Fibroblast of villous mesenchyme (primary cell): ENCODE measurements around the gene SIGLEC10. TPM values are rescaled to one million over a fixed set of nuclear protein-coding genes. Genes with fewer than 3 reads are reported as not detected.
"Not testable (repeated sequence)": the region's sequence is repeated elsewhere in the genome, so short reads cannot be mapped to it uniquely, and the experiment has no call there.

ENCODE experiments used
- DNase-seq: peaks from one replicate; pipeline ENCODE4 v3.0.0-alpha.2; 2010; ENCODE audit warnings: low read depth
- H3K4me3 ChIP-seq: 2 replicates; pipeline ENCODE4 v1.5.1; 2011; ENCODE audit warnings: low read depth, mild to moderate bottlenecking, low read length
- total RNA-seq: library from RNA; depleted of rRNA; stranded (reverse); fragments of >200 nt; gene quantifications from 2 replicates; pipeline ENCODE4 v1.2.3, GENCODE V29; 2012
- TF ChIP-seq, protein P1 (sequence below): IDR thresholded peaks from 2 replicates; pipeline ENCODE4 v1.5.1; 2012; ENCODE audit warnings: low read depth, mild to moderate bottlenecking, low read length; ENCODE audit not compliant: insufficient read depth

The SIGLEC10 gene
- total RNA-seq, 1 donor, result not detected

DNA sequence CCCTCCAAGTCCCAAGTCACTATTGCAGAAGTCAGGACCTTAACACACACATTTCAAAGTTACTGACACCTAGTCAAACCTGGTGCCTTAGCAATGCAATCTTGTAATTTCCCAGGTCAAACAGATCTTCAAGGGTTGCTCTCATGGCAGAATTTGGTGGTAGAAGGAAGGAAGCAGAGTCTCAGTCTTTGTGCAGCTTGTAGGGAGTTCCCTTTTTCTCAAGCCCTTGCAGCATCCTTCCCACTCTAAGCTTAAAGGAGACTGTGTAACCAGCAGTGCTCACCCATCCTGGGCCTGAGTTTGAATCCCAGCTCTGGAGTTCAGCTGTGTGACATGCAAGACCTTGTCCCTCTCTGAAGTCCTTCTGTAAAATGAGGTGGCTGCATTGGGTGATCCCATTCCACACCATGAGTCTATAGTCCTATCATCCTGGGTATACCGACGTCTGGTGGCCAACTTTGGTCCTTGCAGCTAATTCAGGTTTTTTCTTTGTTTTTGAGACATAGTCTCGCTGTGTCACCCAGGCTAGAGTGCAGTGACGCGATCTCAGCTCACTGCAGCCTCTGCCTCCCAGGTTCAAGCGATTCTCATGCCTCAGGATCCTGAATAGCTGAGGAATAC is 9.8 kb downstream of the SIGLEC10 start:
- TF ChIP-seq, protein P1, sequence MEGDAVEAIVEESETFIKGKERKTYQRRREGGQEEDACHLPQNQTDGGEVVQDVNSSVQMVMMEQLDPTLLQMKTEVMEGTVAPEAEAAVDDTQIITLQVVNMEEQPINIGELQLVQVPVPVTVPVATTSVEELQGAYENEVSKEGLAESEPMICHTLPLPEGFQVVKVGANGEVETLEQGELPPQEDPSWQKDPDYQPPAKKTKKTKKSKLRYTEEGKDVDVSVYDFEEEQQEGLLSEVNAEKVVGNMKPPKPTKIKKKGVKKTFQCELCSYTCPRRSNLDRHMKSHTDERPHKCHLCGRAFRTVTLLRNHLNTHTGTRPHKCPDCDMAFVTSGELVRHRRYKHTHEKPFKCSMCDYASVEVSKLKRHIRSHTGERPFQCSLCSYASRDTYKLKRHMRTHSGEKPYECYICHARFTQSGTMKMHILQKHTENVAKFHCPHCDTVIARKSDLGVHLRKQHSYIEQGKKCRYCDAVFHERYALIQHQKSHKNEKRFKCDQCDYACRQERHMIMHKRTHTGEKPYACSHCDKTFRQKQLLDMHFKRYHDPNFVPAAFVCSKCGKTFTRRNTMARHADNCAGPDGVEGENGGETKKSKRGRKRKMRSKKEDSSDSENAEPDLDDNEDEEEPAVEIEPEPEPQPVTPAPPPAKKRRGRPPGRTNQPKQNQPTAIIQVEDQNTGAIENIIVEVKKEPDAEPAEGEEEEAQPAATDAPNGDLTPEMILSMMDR, result peak; percentile 42
- no peak overlapping the region for H3K4me3 ChIP-seq
- DNase-seq, result peak; percentile 13

DNA sequence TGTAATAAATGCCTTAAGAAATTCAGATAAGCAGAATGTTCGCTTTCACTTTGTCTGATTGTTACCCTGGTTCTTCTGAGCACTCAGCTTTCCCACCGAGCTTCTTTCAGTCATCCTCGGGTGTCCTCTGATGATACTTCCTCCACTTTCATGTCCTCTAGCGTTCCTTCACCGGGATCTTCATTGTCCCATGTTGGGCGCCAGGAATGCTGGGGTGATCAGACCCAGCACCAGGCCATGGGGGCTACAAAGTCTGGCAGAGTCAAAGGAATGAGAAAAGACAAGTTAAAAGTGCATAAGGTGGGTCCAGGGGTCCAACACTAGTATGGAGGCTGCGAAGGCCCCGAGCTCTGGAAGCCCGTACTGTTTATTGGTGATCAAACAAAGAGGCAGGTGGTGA is 15.3 kb downstream of the SIGLEC10 start:
- TF ChIP-seq, protein P1, result no peak
- H3K4me3 ChIP-seq, result no peak overlapping the region
- no peak for DNase-seq

DNA sequence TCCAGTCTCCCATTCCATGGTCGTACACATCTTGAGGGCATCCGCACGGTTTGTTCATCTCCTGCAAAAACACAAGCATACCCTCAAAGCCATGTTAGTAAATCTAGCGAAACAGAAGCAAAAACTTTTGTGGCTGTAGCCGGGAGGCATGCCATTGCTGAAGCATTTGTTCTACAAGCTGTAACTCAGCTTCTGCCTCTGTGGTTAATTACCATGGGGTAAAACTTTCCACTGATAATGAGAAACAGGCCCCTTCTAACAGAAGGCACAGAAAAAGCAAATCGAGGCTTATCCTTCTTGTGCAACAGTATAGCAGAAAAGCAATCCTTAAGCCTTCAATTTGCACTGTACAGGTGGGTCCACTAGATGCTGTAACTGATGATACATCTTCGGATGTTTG is 17.5 kb downstream of the SIGLEC10 start:
- H3K4me3 ChIP-seq, DNase-seq: not testable (repeated sequence)

DNA sequence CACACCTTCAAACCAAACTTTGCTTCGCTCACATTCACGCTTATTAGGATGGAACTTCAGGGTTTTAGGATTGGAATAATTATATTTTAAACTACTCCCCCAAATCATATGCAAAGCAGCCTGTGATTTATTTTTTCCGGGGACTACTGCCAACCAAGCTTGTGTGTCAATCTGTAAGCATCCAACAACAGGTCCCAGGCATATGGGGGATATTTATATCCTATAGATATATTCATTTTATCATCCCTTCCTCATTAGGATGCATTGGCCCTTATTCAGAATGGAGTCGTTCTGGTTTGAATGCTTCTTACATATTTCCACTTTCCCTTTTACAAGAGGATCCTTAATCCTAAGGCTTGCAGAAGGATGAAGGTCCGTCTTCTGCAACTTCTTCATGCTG is 18.2 kb downstream of the SIGLEC10 start:
- TF ChIP-seq, protein P1, result no peak
- H3K4me3 ChIP-seq, result no peak overlapping the region
- DNase-seq, result no peak

DNA sequence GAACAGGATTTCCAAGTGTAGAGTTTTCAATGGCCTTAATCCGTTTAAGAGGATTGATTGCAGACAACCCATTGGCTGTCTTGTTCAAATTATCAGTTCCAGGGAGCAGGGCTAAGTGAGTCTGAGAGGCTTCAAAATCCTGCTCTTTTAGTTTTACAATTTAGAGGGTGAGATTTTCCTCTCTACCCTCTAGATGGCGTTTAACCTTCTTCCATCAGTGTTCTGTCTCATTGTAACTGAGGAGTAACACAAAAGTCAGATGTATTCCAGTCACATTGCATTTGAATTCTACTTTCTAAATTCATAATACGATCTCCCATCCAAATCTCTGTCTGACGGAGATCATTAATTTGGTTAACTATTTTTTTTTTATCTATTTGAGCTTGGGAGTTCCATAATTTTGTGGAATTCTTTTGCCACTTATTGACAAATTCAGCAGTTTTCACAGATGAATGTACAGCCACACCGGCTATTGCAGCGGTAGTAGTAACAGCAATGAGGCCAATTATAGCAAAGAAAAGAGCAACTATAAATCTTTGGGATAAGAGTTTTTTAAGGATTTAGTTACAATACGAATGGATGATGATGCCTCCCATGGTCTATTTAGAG is 19.2 kb downstream of the SIGLEC10 start:
- DNase-seq, result peak; percentile 20
- H3K4me3 ChIP-seq, result no peak overlapping the region
- TF ChIP-seq, protein P1, result peak; percentile 60

DNA sequence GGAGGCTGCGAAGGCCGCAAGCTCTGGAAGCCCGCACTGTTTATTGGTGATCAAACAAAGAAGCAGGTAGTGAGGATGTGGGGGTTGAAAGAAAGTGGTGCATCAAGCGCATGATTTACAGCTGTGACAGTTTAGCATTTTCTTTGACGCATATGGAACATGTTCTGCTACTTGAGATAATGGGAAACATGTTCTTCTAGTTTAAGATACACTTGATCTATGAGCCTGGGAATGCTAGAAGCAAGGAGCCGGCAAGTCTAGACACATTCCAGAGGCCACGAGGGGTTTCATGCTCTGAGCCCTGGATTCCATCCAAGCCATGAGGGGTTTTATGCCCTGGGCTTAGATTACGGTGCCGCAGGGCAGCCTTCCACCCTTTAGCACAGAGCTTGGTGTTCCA is 20.0 kb downstream of the SIGLEC10 start:
- DNase-seq, H3K4me3 ChIP-seq: not testable (repeated sequence)

DNA sequence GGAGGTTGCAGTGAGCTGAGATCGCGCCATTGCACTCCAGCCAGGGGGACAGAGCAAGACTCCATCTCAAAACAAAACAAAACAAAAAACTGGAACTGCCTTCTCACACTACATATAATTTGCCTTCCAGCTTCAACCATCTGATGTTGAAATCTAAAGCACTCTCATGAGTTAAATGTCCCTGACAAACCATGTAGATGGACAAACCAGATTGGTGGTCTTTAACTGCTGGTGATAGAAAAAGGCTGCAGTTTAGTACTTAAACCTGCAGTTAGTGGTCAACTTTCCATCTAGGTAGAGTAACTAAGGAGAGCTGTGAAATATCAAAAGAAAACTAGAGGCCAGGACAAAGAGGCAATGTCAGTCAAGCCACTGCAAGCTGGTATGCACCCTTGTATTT is 21.3 kb downstream of the SIGLEC10 start:
- TF ChIP-seq, protein P1, result no peak
- no peak overlapping the region for H3K4me3 ChIP-seq
- DNase-seq, result no peak

DNA sequence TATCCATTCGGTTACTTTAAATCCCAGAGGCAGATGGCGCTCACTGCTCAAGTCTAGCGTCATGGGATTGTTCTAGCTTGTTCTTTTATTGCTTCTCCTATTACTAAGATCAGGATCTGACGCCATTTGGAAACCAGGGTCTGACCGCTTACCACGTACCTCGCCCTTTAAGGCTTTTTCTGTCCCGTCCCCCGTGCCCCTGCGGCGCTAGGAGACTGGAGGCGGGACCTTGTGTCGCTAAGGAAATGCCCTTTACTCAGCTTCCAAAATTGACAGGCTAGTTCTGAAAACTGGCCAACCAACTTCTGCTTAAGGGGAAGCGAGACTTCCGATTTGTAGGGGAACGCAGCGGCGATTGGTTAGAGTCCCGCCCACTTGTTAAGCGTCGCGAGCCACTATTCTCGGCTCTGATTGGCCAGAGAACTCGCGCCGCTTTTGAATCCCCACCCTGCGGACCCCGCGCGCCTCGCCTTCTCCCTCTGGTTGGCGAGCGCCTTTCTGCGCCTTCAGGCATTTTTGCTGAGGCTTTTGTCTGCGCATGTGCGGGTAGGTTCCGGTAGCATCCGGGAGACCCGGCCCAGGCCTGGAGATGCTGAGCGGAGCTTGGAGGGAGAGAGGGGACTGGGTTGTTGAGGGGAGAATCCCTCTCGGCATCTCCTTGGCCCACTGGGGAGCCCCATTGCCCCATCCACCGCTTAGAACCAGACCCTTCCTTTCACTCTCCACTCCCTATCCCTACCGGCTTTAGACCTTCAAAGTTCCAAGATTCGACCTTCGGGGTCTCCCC is 23.2 kb downstream of the SIGLEC10 start:
- H3K4me3 ChIP-seq, result peak overlapping the region; percentile 59
- peak; percentile 99 for DNase-seq
- TF ChIP-seq, protein P1, result peak; percentile 20
